ENCODE results near the gene STAT5A. TPM values are rescaled to one million over a fixed set of nuclear protein-coding genes. Genes with fewer than 3 reads are reported as not detected.
A peak's percentile ranks its signal among the peaks of the same experiment; 100 is the strongest.

Gene STAT5A
- total RNA-seq, 1 experiment from 2014 or later: 2.4 TPM

DNA sequence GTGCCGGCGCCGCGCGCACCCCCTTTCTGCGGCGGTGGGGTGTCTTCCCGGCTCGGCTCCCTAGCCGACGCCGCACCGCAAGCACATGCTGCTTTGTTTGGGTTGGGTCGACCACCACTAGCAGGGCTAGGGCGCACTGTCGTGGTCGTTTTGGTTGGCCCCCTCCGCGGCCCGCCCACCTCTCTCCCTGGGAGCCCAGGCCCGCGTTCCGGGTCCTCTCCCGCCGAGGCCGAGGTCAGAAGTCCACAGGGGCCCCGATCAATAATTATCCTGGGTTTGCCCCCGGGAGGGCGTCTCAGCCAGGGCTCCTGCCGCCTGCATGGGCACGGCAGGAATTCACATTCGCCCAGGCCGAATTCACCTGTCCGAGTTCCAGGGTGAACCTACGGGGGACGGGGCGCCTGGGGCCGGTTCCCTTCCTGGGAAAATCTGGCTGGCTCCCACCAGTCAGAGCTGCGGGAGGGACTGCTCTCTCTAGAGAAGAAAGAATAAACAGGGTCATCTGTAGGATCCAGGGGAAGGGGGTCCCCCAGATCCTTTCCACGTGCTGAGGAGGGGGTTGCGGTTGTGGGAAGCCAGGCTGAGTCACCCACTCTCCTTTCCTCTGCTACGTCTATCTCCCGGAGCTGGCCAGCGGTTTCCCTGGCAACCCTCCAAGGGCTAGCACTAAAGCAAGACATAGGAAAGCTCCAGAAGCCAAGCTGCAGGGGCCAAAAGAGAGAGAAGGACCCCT is 11.5 kb upstream of the STAT5A start:
- Histone ChIP-seq H3K4me1 (peaks cover 11% of the 10 kb centered on the region; the same call in 1 of the 2 replicates), H3K4me3 (ENCODE audit: low read depth, low read length) (peak overlapping the region; percentile 75), H3K27me3 (replicated peaks; ENCODE audit: control insufficient read depth, insufficient read depth, low read length) (no peaks in the 10 kb centered on the region), H3K36me3 (ENCODE audit: control insufficient read depth, insufficient read depth, low read length) (no peaks in the 10 kb centered on the region), H3K9me3 (no peaks in the 10 kb centered on the region)
- Mint-ChIP-seq H3K4me3 (ENCODE audit: unreplicated experiment) (peak overlapping the region; percentile 78), H3K27me3 (ENCODE audit: insufficient read depth, unreplicated experiment) (no peaks in the 10 kb centered on the region), H3K36me3 (ENCODE audit: insufficient read depth, unreplicated experiment) (no peaks in the 10 kb centered on the region), H3K9me3 (ENCODE audit: unreplicated experiment) (no peaks in the 10 kb centered on the region), H3K27ac (ENCODE audit: unreplicated experiment) (peak overlapping the region; percentile 73), H3K4me1 (ENCODE audit: low read depth, unreplicated experiment) (peaks cover 27% of the 10 kb centered on the region)
- intact Hi-C loops (cut with micrococcal nuclease; ENCODE audit: unreplicated experiment): no loop called here
- BruUV-seq (replicated peaks): no TSS peak
- ChIA-PET CTCF (interaction anchor here (0.6 kb wide), 2 partner anchors 180 to 302 kb away, joined by 3 to 4 read pairs; no protein-coding TSS in a partner anchor), POLR2A (no interaction called here)
- peak in 1 of 2 experiments; percentile 49 for DNase-seq
- TF ChIP-seq, protein P1, sequence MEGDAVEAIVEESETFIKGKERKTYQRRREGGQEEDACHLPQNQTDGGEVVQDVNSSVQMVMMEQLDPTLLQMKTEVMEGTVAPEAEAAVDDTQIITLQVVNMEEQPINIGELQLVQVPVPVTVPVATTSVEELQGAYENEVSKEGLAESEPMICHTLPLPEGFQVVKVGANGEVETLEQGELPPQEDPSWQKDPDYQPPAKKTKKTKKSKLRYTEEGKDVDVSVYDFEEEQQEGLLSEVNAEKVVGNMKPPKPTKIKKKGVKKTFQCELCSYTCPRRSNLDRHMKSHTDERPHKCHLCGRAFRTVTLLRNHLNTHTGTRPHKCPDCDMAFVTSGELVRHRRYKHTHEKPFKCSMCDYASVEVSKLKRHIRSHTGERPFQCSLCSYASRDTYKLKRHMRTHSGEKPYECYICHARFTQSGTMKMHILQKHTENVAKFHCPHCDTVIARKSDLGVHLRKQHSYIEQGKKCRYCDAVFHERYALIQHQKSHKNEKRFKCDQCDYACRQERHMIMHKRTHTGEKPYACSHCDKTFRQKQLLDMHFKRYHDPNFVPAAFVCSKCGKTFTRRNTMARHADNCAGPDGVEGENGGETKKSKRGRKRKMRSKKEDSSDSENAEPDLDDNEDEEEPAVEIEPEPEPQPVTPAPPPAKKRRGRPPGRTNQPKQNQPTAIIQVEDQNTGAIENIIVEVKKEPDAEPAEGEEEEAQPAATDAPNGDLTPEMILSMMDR (IDR thresholded peaks at IDR 0.05; ENCODE audit: insufficient read depth in 1 of 2, low read depth in 1 of 2, low read length in 1 of 2, severe bottlenecking in 1 of 2, unreplicated experiment in 1 of 2): no peak

GRCh38 chr17:42277342-42277712 is 11.0 kb upstream of the STAT5A start:
- H3K4me1 ChIP-seq: peaks cover 11% of the 10 kb centered on the region; the same call in 1 of the 2 replicates
- POLR2A ChIA-PET: interaction anchor here (0.5 kb wide), 1 partner anchor 21 kb away, joined by 4 read pairs; no protein-coding TSS in a partner anchor
- H3K4me1 Mint-ChIP-seq (ENCODE audit: low read depth, unreplicated experiment): peaks cover 27% of the 10 kb centered on the region
- H3K27me3 Mint-ChIP-seq (ENCODE audit: insufficient read depth, unreplicated experiment): no peaks in the 10 kb centered on the region
- CTCF ChIA-PET: interaction anchor here (0.6 kb wide), 3 partner anchors 99 to 301 kb away, joined by 3 to 4 read pairs (median 3); no protein-coding TSS in a partner anchor
- H3K36me3 Mint-ChIP-seq (ENCODE audit: insufficient read depth, unreplicated experiment): no peaks in the 10 kb centered on the region
- H3K4me3 Mint-ChIP-seq (ENCODE audit: unreplicated experiment): peak overlapping the region; percentile 78
- H3K9me3 ChIP-seq: no peaks in the 10 kb centered on the region
- H3K36me3 ChIP-seq (ENCODE audit: control insufficient read depth, insufficient read depth, low read length): no peaks in the 10 kb centered on the region
- BruUV-seq (replicated peaks): no TSS peak
- no peaks in the 10 kb centered on the region for H3K27me3 ChIP-seq (replicated peaks; ENCODE audit: control insufficient read depth, insufficient read depth, low read length)
- no peaks in the 10 kb centered on the region for H3K9me3 Mint-ChIP-seq (ENCODE audit: unreplicated experiment)
- no peak overlapping the region for H3K4me3 ChIP-seq (ENCODE audit: low read depth, low read length)
- intact Hi-C loops (cut with micrococcal nuclease; ENCODE audit: unreplicated experiment): no loop called here
- H3K27ac Mint-ChIP-seq (ENCODE audit: unreplicated experiment): peak overlapping the region; percentile 73
- TF ChIP-seq, protein P1 (IDR thresholded peaks at IDR 0.05; ENCODE audit: insufficient read depth in 1 of 2, low read depth in 1 of 2, low read length in 1 of 2, severe bottlenecking in 1 of 2, unreplicated experiment in 1 of 2): no peak
- no peak for DNase-seq

DNA sequence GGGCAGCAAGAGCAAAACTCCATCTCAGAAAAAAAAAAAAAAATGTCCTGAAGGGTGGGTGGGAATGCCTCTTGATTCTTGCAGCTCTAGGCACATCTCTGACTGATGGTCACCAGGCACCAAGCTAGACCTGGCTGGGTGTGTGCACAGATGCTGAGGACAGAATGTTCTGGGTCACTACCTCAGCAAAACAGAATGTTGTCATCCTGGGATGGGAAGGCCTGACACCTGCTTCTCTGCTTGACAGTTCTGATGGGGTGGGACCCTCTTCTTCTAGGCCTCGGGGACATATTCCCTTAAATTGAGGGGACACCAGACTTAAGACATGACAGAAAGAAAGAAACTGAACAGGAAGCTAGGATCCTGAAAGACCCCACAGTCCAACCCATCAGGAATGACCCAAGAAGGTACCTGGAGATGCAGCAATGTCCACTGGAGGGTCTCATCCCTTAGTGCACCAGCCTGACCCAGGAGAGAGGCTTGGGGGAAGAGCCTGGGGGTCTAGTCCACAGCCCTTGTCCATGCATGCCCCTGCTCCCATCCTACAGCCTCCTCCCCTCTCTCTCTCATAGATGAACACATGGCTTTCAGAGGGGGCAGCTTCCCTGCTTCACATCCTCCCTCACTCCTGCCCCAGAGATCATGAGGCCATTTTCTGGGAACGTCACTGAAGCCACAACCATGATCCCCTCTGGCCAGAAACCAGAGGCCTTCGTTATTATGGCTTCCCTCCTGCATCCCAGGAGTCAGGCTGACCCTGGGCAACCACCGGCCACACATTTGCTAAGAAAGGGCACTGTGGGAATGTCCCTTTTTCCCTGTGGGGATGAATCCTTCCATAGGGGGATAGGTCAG is 8.3 kb upstream of the STAT5A start:
- H3K27ac Mint-ChIP-seq (ENCODE audit: unreplicated experiment): no peak overlapping the region
- TF ChIP-seq, protein P1 (IDR thresholded peaks at IDR 0.05; ENCODE audit: insufficient read depth in 1 of 2, low read depth in 1 of 2, low read length in 1 of 2, severe bottlenecking in 1 of 2, unreplicated experiment in 1 of 2): no peak
- no peak overlapping the region for H3K4me3 Mint-ChIP-seq (ENCODE audit: unreplicated experiment)
- peaks cover 4% of the 10 kb centered on the region; the same call in 1 of the 2 replicates for H3K4me1 ChIP-seq
- no peaks in the 10 kb centered on the region for H3K9me3 Mint-ChIP-seq (ENCODE audit: unreplicated experiment)
- no peaks in the 10 kb centered on the region for H3K27me3 ChIP-seq (replicated peaks; ENCODE audit: control insufficient read depth, insufficient read depth, low read length)
- no TSS peak for BruUV-seq (replicated peaks)
- no peaks in the 10 kb centered on the region for H3K36me3 Mint-ChIP-seq (ENCODE audit: insufficient read depth, unreplicated experiment)
- H3K36me3 ChIP-seq (ENCODE audit: control insufficient read depth, insufficient read depth, low read length): no peaks in the 10 kb centered on the region
- POLR2A ChIA-PET: no interaction called here
- no peaks in the 10 kb centered on the region for H3K27me3 Mint-ChIP-seq (ENCODE audit: insufficient read depth, unreplicated experiment)
- no peak for DNase-seq
- CTCF ChIA-PET: interaction anchor here (0.7 to 1.1 kb wide), 2 partner anchors 29 to 658 kb away, joined by 3 to 5 read pairs; no protein-coding TSS in a partner anchor
- intact Hi-C loops (cut with micrococcal nuclease; ENCODE audit: unreplicated experiment): no loop called here
- H3K4me3 ChIP-seq (ENCODE audit: low read depth, low read length): no peak overlapping the region
- no peaks in the 10 kb centered on the region for H3K9me3 ChIP-seq
- peaks cover 19% of the 10 kb centered on the region for H3K4me1 Mint-ChIP-seq (ENCODE audit: low read depth, unreplicated experiment)

Measured in Caco-2 (cell line).